Parathyroid adenoma (tissue), 2 donors: ENCODE results near the gene GNAT3.

Experiments used
- H2AFZ ChIP-seq: fragments of 300-600 bp; sonication (generic); one replicate; pipeline ENCODE4 v1.7.0; 2017; ENCODE audit warnings: antibody characterized with exemption, mild to moderate bottlenecking
- H3K27ac ChIP-seq: fragments of 300-600 bp; sonication (generic); one replicate; pipeline ENCODE4 v1.7.0; 2017
- H3K27me3 ChIP-seq: fragments of 300-600 bp; sonication (generic); one replicate; pipeline ENCODE4 v1.7.0; 2017; ENCODE audit warnings: low read length; ENCODE audit not compliant: control insufficient read depth, insufficient read depth
- H3K36me3 ChIP-seq: fragments of 300-600 bp; sonication (generic); one replicate; pipeline ENCODE4 v1.7.0; 2017; ENCODE audit warnings: low read length; ENCODE audit not compliant: control insufficient read depth, insufficient read depth
- H3K4me1 ChIP-seq: fragments of 300-600 bp; sonication (generic); one replicate; pipeline ENCODE4 v1.7.0; 2017; ENCODE audit warnings: control low read depth
- H3K4me2 ChIP-seq: fragments of 300-600 bp; sonication (generic); one replicate; pipeline ENCODE4 v1.7.0; 2017; ENCODE audit warnings: low read length
- H3K4me3 ChIP-seq: fragments of 300-600 bp; sonication (generic); one replicate; pipeline ENCODE4 v1.7.0; 2017; ENCODE audit warnings: low read depth, low read length
- H3K79me2 ChIP-seq: fragments of 300-600 bp; sonication (generic); one replicate; pipeline ENCODE4 v1.7.0; 2017; ENCODE audit warnings: control low read depth
- H3K9ac ChIP-seq: fragments of 300-600 bp; sonication (generic); one replicate; pipeline ENCODE4 v1.7.0; 2017; ENCODE audit warnings: mild to moderate bottlenecking
- H3K9me3 ChIP-seq: fragments of 300-600 bp; sonication (generic); one replicate; pipeline ENCODE4 v1.7.0; 2017; ENCODE audit warnings: low read length; ENCODE audit not compliant: control insufficient read depth
- CTCF ChIP-seq: fragments of 300-600 bp; sonication (generic); IDR thresholded peaks from one replicate; pipeline ENCODE4 v1.7.0; 2017; ENCODE audit warnings: antibody characterized with exemption, mild to moderate bottlenecking
- donor health status: primary hyperparathyroidism.

The GNAT3 gene

DNA sequence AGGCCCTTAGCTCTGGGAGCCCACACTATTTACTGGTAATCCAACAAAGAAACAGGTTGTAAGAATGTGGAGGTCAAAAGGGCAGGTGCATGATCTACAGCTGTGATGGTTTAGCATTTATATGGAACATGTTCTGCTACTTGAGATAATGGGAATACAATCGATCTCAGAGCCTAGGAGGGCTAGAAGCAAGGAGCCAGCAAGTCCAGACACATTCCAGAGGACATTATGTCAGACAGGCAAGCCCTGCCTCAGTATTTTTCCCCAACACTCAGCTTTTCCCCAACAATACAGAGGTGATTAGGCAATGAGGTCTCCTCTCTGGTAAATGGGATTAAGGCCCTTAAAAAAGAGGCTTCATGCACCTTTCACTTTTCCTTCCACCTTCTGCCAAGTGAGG, 21.4 kb upstream of the GNAT3 start:
- H3K9me3 ChIP-seq, result no peaks in the 10 kb centered on the region
- H3K36me3 ChIP-seq, result no peaks in the 10 kb centered on the region
- H3K4me1 ChIP-seq, result no peaks in the 10 kb centered on the region
- H3K79me2 ChIP-seq, result no peaks in the 10 kb centered on the region
- H3K9ac ChIP-seq, result no peak overlapping the region
- no peak overlapping the region for H3K27ac ChIP-seq
- no peaks in the 10 kb centered on the region for H3K27me3 ChIP-seq
- H3K4me3 ChIP-seq, result no peak overlapping the region
- TF ChIP-seq CTCF, result no peak
- H3K4me2 ChIP-seq, result no peak overlapping the region
- no peak overlapping the region for H2AFZ ChIP-seq

DNA sequence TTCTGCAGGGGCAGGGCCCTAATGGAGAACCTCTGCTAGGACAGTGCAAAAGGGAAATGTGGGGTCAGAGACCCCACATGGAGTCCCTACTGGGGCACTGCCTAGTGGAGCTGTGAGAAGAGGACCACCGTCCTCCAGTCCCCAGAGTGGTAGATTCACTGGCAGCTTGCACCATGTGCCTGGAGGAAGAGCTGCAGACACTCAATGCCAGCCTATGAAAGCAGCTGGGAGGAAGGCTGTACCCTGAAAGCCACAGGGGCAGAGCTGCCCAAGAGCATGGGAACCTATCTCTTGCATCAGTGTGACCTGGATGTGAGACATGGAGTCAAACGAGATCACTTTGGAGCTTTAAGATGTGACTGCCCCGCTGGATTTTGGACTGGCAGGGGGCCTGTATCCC, 20.3 kb upstream of the GNAT3 start:
- Histone ChIP-seq H3K27me3 (no peaks in the 10 kb centered on the region), H3K27ac (no peak overlapping the region), H3K79me2 (no peaks in the 10 kb centered on the region), H3K4me3 (no peak overlapping the region), H3K36me3 (no peaks in the 10 kb centered on the region), H3K9me3 (no peaks in the 10 kb centered on the region), H2AFZ (no peak overlapping the region), H3K4me1 (no peaks in the 10 kb centered on the region), H3K4me2 (no peak overlapping the region), H3K9ac (no peak overlapping the region)
- TF ChIP-seq CTCF, result no peak

- no peak overlapping the region for H3K4me3 ChIP-seq
- TF ChIP-seq CTCF, result no peak
- H3K9ac ChIP-seq, result no peak overlapping the region
- no peak overlapping the region for H2AFZ ChIP-seq
- no peak overlapping the region for H3K4me2 ChIP-seq
- no peaks in the 10 kb centered on the region for H3K79me2 ChIP-seq
- H3K27me3 ChIP-seq, result no peaks in the 10 kb centered on the region
- no peaks in the 10 kb centered on the region for H3K4me1 ChIP-seq
- no peaks in the 10 kb centered on the region for H3K36me3 ChIP-seq
- no peak overlapping the region for H3K27ac ChIP-seq
- no peaks in the 10 kb centered on the region for H3K9me3 ChIP-seq
Measured at GRCh38 chr7:80530136-80530535, 18.3 kb upstream of the GNAT3 start.

DNA sequence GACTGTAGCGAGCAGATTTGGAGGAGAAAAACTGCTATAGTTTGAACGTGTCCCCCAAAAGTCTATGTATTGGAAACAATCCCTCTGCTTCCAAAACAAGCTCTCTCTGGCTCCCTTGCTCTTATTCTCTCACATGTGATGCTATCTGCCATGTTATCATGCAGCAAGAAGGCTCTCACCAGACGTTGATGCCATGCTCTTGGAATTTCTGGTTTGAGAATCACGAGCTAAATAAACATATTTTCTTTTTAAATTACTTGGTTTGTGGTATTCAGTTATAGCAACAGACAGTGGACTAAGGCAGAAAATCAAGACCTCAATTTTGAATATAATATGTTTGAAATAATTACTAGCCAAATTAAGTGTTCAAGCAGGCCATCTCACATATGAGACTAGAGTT, 17.5 kb upstream of the GNAT3 start:
- Histone ChIP-seq H3K9me3 (no peaks in the 10 kb centered on the region), H3K27ac (no peak overlapping the region), H3K9ac (no peak overlapping the region), H3K4me3 (no peak overlapping the region), H3K27me3 (no peaks in the 10 kb centered on the region), H3K4me2 (no peak overlapping the region), H3K36me3 (no peaks in the 10 kb centered on the region), H3K79me2 (no peaks in the 10 kb centered on the region), H3K4me1 (no peaks in the 10 kb centered on the region), H2AFZ (no peak overlapping the region)
- TF ChIP-seq CTCF, result no peak

GRCh38 chr7:80528689-80529088, 16.8 kb upstream of the GNAT3 start:
- no peaks in the 10 kb centered on the region for H3K9me3 ChIP-seq
- H2AFZ ChIP-seq, result no peak overlapping the region
- H3K79me2 ChIP-seq, result no peaks in the 10 kb centered on the region
- no peaks in the 10 kb centered on the region for H3K36me3 ChIP-seq
- H3K27me3 ChIP-seq, result no peaks in the 10 kb centered on the region
- H3K9ac ChIP-seq, result no peak overlapping the region
- H3K4me1 ChIP-seq, result no peaks in the 10 kb centered on the region
- H3K27ac ChIP-seq, result no peak overlapping the region
- no peak overlapping the region for H3K4me3 ChIP-seq
- H3K4me2 ChIP-seq, result no peak overlapping the region
- TF ChIP-seq CTCF, result no peak
